HG03280 (cell line): ENCODE measurements around the gene CPSF7.

Source experiments
- ATAC-seq: cut with Tn5 transposase; IDR thresholded peaks from one replicate; pipeline ENCODE4 v1.9.1; 2021; ENCODE audit warnings: mild to moderate bottlenecking, moderate library complexity; ENCODE audit not compliant: unreplicated experiment

The CPSF7 gene

DNA sequence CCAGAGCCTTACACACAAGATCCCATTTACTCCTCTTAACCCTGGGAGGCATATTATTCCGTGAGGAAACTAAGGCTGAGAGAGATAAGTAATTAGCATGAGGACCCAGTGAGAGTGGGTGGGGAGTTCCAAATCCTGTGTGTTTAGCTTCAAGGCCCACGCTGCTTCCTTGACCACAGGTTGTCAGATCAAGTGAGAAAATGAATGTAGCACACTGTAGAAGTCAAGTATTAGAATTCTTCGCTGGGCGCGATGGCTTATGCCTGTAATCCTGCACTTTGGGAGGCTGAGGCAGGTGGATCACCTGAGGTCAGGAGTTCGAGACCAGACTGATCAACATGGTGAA lies 71.9 kb downstream of the CPSF7 start:
- no peak for ATAC-seq

DNA sequence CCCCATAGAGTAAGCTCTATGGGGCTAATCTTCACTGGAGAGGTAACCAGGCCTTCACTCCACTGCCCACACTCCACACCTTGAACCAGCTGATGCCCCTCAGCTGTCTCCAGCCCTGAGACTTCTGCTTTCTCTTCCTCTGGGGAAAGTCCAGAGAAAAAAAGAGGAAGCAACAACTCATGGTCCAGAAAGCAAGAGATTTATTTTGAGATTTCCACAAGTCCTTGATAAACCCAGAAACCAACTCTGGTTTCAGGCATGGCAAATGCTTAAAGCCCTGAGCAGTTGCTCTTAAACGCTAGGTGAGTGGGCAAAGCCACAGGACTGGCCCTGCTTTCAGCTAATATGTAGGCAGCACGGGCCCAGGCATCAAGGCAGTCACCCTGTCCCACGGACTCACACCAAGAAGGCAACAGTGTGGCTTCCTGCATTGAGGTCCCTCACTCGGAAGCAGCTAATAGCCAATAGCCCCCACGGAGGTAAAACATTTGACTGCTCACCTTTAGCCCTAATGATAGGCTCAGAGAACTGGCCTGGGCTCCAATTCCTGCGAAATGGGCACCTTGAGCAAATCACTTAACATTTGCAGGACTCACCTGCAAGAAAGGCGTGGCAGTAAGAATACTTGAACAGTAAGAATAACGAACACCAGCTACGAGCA lies 72.4 kb downstream of the CPSF7 start:
- ATAC-seq, result no peak

DNA sequence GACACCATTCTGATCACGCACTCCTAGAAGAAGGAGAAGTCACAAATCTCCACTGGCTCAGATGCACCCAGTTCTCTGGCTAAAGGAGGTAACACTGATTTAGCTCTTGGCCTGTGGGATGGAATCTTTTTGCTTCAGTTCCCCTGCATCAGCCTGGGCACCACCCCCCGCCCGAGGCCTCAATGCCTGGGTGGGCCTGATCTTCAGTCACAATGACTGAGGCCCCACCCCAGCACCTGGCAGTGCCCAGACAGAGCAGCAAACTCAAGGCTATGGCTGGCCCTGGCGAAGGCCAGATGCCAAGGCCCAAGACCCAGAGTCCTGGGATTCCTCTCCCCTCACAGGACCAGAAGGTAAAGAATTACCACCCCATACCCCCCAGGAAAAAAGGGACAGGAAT lies 73.1 kb downstream of the CPSF7 start:
- no peak for ATAC-seq

DNA sequence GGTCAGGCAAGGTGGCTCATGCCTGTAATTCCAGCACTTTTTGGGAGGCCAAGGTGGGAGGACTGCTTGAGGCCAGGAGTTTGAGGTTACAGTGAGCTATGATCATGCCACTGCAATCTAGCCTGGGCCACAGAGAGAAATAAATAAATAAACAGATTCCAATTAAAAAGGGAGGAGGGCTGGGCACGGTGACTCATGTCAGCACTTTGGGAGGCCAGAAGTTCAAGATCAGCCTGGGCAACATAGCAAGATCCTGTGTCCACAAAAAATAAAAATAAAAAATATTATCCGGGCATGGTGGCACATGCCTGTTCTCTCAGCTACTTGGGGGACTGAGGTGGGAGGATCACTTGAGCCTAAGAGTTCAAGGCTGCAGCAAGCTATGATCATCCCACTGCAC lies 75.6 kb downstream of the CPSF7 start:
- ATAC-seq, result no peak

DNA sequence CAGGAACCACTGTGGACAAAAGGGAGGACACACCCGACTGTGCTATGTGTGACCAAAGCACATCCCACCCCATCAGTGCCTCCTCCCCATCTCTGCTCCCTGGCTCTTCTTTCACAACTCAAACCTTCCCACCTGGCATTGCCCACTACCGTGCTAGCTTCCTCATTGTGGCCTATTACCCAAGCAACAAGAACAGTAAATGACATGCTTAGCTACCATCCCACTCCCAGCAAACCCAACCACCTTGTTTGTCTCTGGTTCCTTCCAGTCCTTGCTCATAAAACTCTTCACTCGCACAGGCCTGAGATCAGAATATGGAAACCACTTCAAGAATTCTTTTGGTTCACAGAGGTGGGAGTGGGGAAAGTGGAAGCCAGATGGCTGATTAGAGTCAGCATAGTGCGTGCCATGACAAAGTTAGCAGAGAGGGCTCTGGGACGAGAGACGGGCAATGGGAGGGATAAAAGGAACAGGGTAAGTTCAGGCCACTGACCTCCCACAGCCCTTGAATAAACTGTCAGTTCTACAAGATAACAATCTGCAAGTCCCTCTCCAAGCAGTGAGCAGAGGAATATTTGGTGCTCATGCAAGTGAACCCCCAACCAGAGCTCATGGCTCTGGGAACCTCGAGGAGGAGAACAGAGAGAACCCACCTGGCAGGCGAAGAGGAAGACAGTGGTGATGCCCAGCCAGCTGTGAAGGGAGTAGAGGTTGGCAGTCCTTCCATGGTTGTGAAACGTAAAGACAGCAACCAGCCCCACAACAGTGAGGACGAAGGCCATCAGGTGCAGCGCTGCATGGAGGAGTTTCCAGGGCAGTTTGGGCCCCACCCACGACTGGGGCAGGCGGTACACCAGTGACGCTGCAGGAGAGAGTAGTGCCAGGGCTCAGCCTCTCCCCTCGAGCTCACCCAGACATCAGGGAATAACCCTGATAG lies 76.4 kb downstream of the CPSF7 start:
- ATAC-seq, result no peak
